ENCODE results near the gene MTERF4.

DNA sequence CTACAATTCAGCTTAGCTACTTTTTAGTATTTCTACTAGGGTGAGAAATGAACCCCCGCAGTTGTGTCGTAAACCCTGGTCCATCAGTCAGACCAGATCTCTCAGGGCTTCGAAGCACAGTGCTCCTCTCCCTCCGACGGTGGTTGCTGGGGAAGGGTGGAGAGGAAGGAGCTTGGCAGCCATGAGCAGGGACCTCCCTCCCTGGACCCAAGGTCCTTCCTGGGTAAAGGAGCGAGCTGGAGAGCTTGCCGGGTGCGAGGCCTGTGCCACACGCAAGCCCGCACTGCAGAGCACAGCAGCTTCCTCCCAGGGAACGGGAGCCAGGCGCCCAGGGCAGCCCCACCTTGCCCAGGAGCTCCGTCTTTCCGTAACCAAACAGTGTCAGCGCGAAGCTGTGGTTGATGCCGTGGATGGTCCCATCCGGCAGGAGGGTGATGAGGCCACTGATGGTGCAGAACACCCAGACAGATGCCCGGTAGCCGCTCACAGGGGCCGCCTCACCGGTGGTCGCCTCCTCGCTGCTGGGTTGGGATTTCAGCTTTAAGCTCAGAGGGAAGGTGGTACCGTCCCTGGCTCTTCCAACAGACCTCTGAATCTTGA lies 34.7 kb upstream of the MTERF4 start:
- no peak for TF ChIP-seq POLR2A (IDR thresholded peaks at IDR 0.05; ENCODE audit: low read length)
- TF ChIP-seq GATA1 (IDR thresholded peaks at IDR 0.05; ENCODE audit: low read depth, low read length), result no peak

Data from erythroblast (primary cell).